Measurements from ENCODE around the gene SH3RF1.

DNA sequence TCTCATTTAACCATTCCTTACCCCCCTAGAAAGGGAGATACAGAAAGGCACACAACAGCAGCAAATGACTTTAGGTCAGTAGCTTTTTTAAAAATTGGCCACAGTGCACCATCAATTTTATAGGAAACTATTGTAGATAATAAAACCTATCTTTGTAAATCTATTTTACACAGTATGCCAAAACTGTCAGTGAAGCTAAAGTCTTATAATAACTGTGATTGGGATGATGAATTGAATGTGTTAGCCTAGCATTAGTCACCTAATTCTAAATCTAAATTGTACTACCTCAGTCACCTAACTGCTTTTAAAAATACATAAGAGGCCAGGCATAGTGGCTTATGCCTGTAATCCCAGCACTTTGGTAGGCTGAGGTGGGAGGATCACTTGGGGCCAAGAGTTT lies 44.2 kb downstream of the SH3RF1 start:
- TF ChIP-seq, protein P1, sequence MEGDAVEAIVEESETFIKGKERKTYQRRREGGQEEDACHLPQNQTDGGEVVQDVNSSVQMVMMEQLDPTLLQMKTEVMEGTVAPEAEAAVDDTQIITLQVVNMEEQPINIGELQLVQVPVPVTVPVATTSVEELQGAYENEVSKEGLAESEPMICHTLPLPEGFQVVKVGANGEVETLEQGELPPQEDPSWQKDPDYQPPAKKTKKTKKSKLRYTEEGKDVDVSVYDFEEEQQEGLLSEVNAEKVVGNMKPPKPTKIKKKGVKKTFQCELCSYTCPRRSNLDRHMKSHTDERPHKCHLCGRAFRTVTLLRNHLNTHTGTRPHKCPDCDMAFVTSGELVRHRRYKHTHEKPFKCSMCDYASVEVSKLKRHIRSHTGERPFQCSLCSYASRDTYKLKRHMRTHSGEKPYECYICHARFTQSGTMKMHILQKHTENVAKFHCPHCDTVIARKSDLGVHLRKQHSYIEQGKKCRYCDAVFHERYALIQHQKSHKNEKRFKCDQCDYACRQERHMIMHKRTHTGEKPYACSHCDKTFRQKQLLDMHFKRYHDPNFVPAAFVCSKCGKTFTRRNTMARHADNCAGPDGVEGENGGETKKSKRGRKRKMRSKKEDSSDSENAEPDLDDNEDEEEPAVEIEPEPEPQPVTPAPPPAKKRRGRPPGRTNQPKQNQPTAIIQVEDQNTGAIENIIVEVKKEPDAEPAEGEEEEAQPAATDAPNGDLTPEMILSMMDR (IDR thresholded peaks at IDR 0.05; ENCODE audit: low read depth, low read length): no peak
- TF ChIP-seq POLR2A (IDR thresholded peaks at IDR 0.05; ENCODE audit: extremely low read depth, insufficient read length): no peak
- TF ChIP-seq MYC (IDR thresholded peaks at IDR 0.05; ENCODE audit: low read depth, low read length): no peak
- TF ChIP-seq, protein P2, sequence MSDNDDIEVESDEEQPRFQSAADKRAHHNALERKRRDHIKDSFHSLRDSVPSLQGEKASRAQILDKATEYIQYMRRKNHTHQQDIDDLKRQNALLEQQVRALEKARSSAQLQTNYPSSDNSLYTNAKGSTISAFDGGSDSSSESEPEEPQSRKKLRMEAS (IDR thresholded peaks at IDR 0.05; ENCODE audit: low read depth, low read length): no peak

Measured in NB4 (cell line).